K562 (cell line): Measurements from ENCODE around the gene ABCB4. TPM values are rescaled to one million over a fixed set of nuclear protein-coding genes. Genes with fewer than 3 reads are reported as not detected.

Experiments used
- ATAC-seq: fragments of 200-7000 bp; cut with Tn5 transposase; 3 replicates; pipeline ENCODE4 v1.9.1; 2020; ENCODE audit warnings: moderate library complexity
- BruUV-seq: library from RNA; stranded (reverse); fragments of 400-500 nt; replicated peaks from 2 replicates; lab custom pipeline; 2021; lab: Mats Ljungman, UMichigan
- CTCF ChIA-PET: fragments of 300-600 bp; formaldehyde crosslinking; extraction: SDS; loops from one replicate; lab custom pipeline; 2021; ENCODE audit warnings: low intra/inter-chr PET ratio; lab: Yijun Ruan, JAX
- POLR2A ChIA-PET: fragments of 300-600, 350-650 bp; sonication (Branson Sonifier 250); formaldehyde crosslinking; extraction: SDS; loops from one replicate; lab custom pipeline; 2021; ENCODE audit warnings: antibody characterized with exemption, inconsistent platforms; lab: Yijun Ruan, JAX
- DNase-seq, 4 experiments: peaks; one replicate each; pipeline versions ENCODE4 v3.0.0 to v3.0.0-alpha.2; 2011 to 2018; ENCODE audit warnings: low spot score in 3 of 4, mixed read lengths in 3 of 4; ENCODE audit errors: extremely low read depth in 1 of 4
- FAIRE-seq: peaks from 2 replicates; lab custom pipeline; 2011; peaks lifted over from hg19 to GRCh38; lab: Jason Lieb, UNC
- H2AFZ ChIP-seq: 2 replicates; pipeline ENCODE4 v1.6.0; 2011; ENCODE audit warnings: low read depth, low read length, control low read depth, inconsistent platforms
- H3K27ac ChIP-seq: fragments of 200-600 bp; 3 replicates; pipeline ENCODE4 v1.8.0; 2011; ENCODE audit warnings: low read depth, mild to moderate bottlenecking, control low read depth, inconsistent platforms, low read length, moderate library complexity, mixed read lengths; ENCODE audit errors: extremely low read depth
- H3K27me3 ChIP-seq, 2 experiments: fragments of 300-600 bp in 1 of 2; 2 replicates in 1 of 2; 3 replicates in 1 of 2; pipeline versions ENCODE4 v1.6.0 to v1.8.0; 2011; ENCODE audit warnings: inconsistent platforms in 2 of 2, low read length in 2 of 2, mild to moderate bottlenecking in 1 of 2, mixed read lengths in 1 of 2, moderate library complexity in 1 of 2; ENCODE audit not compliant: control insufficient read depth in 2 of 2, insufficient read depth in 2 of 2
- H3K36me3 ChIP-seq: fragments of 300-600 bp; 3 replicates; pipeline ENCODE4 v1.8.0; 2011; ENCODE audit warnings: mild to moderate bottlenecking, low read length, inconsistent platforms; ENCODE audit not compliant: control insufficient read depth, insufficient read depth
- H3K4me1 ChIP-seq, 2 experiments: fragments of 200-600 bp in 1 of 2; replicated peaks in 1 of 2; 2 replicates in 1 of 2; 3 replicates in 1 of 2; pipeline versions ENCODE4 v1.5.1 to v1.8.0; 2011; ENCODE audit warnings: inconsistent platforms in 2 of 2, low read length in 2 of 2, mild to moderate bottlenecking in 1 of 2, mixed read lengths in 1 of 2, moderate library complexity in 1 of 2; ENCODE audit not compliant: control insufficient read depth in 2 of 2, insufficient read depth in 2 of 2
- H3K4me2 ChIP-seq: 2 replicates; pipeline ENCODE4 v1.6.1; 2011; ENCODE audit warnings: low read length, control low read depth, inconsistent platforms, mixed read lengths; ENCODE audit not compliant: insufficient read depth
- H3K4me3 ChIP-seq: fragments of 200-600 bp; sonication (generic), shearing (Covaris generic); 2 replicates; pipeline ENCODE4 v1.5.1; 2016; ENCODE audit warnings: control low read depth, inconsistent platforms
- H3K79me2 ChIP-seq: fragments of 200-600 bp; 3 replicates; pipeline ENCODE4 v1.8.0; 2011; ENCODE audit warnings: low read length, inconsistent platforms; ENCODE audit not compliant: control insufficient read depth, insufficient read depth
- H3K9ac ChIP-seq, 2 experiments: 2 replicates each; pipeline versions ENCODE4 v1.6.0 to v1.6.1; 2011; ENCODE audit warnings: low read depth in 2 of 2, low read length in 2 of 2, control low read depth in 1 of 2, inconsistent platforms in 1 of 2, mild to moderate bottlenecking in 1 of 2, mixed read lengths in 1 of 2; ENCODE audit not compliant: insufficient read depth in 1 of 2
- H3K9me1 ChIP-seq: one replicate; pipeline ENCODE4 v1.6.0; 2011; ENCODE audit warnings: inconsistent platforms, mild to moderate bottlenecking, low read length, moderate library complexity; ENCODE audit not compliant: control insufficient read depth, insufficient read depth
- H3K9me3 ChIP-seq: replicated peaks from 2 replicates; pipeline ENCODE4 v1.5.1; 2011; ENCODE audit warnings: low read depth, low read length, inconsistent platforms; ENCODE audit not compliant: control insufficient read depth, insufficient read depth
- H4K20me1 ChIP-seq: replicated peaks from 2 replicates; pipeline ENCODE4 v1.6.1; 2011; ENCODE audit warnings: low read length, inconsistent platforms, mixed read lengths; ENCODE audit not compliant: control insufficient read depth, insufficient read depth
- ADNP ChIP-seq: fragments of 200-800 bp; sonication (Bioruptor generic); IDR thresholded peaks from 2 replicates; pipeline ENCODE4 v1.6.1; 2016; ENCODE audit warnings: missing genetic modification characterization, missing compliant biosample characterization
- ARHGAP35 ChIP-seq: fragments of 450-650 bp; IDR thresholded peaks from 2 replicates; pipeline ENCODE4 v1.6.1; 2018; ENCODE audit not compliant: partially characterized antibody
- BRD4 ChIP-seq: fragments of 200-600 bp; sonication (generic); IDR thresholded peaks from 2 replicates; pipeline ENCODE4 v1.6.1; 2017; ENCODE audit warnings: inconsistent platforms
- CTBP1 ChIP-seq: fragments of 450-650 bp; IDR thresholded peaks from 2 replicates; pipeline ENCODE4 v1.6.1; 2016; ENCODE audit warnings: borderline replicate concordance
- ELF2 ChIP-seq: fragments of 250-450 bp; sonication (Bioruptor Pico); IDR thresholded peaks from 2 replicates; pipeline ENCODE4 v1.5.0; 2021; ENCODE audit warnings: mild to moderate bottlenecking
- MAFG ChIP-seq: fragments of 450-650 bp; conservative IDR thresholded peaks from 2 replicates; pipeline ENCODE4 v1.6.1; 2016; ENCODE audit warnings: missing genetic modification characterization, missing compliant biosample characterization
- MEF2D ChIP-seq: conservative IDR thresholded peaks from 2 replicates; pipeline ENCODE4 v1.6.1; 2016; ENCODE audit warnings: low read depth, missing genetic modification characterization, missing compliant biosample characterization
- NCOR1 ChIP-seq: fragments of 450-650 bp; IDR thresholded peaks from 2 replicates; pipeline ENCODE4 v1.6.1; 2016; ENCODE audit warnings: mild to moderate bottlenecking, moderate library complexity
- NRF1 ChIP-seq, 2 experiments: fragments of 450-650 bp; IDR thresholded peaks in 1 of 2; conservative IDR thresholded peaks in 1 of 2; 2 replicates each; pipeline ENCODE4 v1.6.1; 2014; ENCODE audit warnings: mild to moderate bottlenecking in 2 of 2
- SFPQ ChIP-seq: fragments of 200-400 bp; formaldehyde crosslinking; IDR thresholded peaks from 2 replicates; pipeline ENCODE4 v1.6.1; 2017; ENCODE audit warnings: mild to moderate bottlenecking, low read depth, low read length, moderate library complexity
- TAF7 ChIP-seq: fragments of 450-650 bp; IDR thresholded peaks from 2 replicates; pipeline ENCODE4 v1.6.1; 2016; ENCODE audit warnings: missing genetic modification characterization, missing compliant biosample characterization
- ZFP1 ChIP-seq: fragments of 450-650 bp; formaldehyde crosslinking; IDR thresholded peaks from 2 replicates; pipeline ENCODE4 v1.4.0; 2020; ENCODE audit warnings: mild to moderate bottlenecking, mixed read lengths
- ZNF384 ChIP-seq: IDR thresholded peaks from 2 replicates; pipeline ENCODE4 v1.6.1; 2012; ENCODE audit warnings: low read depth, low read length, improper control_type of control experiment
- ZNF444 ChIP-seq: fragments of 250-450 bp; sonication (Bioruptor Pico); IDR thresholded peaks from 2 replicates; pipeline ENCODE4 v1.4.0; 2020; ENCODE audit warnings: mild to moderate bottlenecking, moderate library complexity
- ZSCAN29 ChIP-seq: fragments of 450-650 bp; IDR thresholded peaks from 2 replicates; pipeline ENCODE4 v1.6.1; 2017
- WGBS: fragments of 100-300 bp; shearing (Covaris generic); methylation state at CpG from one replicate; pipeline ENCODE4 v1.1.6; 2016; ENCODE audit warnings: low coverage, mixed read lengths; ENCODE audit not compliant: insufficient coverage; ENCODE audit errors: missing lambda C conversion rate; 5-methylcytosine and 5-hydroxymethylcytosine counted together
- in situ Hi-C: fragments of 300-500 bp; cut with MboI; formaldehyde crosslinking; loops from 4 replicates; pipeline ENCODE4 v1.15.0; 2018; ENCODE audit warnings: inconsistent platforms, mixed read lengths
- intact Hi-C: fragments of 100-400 bp; cut with micrococcal nuclease; formaldehyde crosslinking; loops from 2 replicates; pipeline ENCODE4 v1.14.2; 2022
- polyA plus RNA-seq, 8 experiments: library from polyadenylated mRNA; depleted of rRNA in 4 of 8; stranded (reverse) in 5 of 8; unstranded in 3 of 8; fragments of >200 nt; fragmentation: Nextera tagmentation in 2 of 8; fragmentation: Illumina TruSeq in 1 of 8; extraction: Ambion mirVana in 2 of 8; extraction: Trizol in 1 of 8; gene quantifications; 2 replicates each; pipeline versions ENCODE4 v1.2.1 to v1.2.3, GENCODE V29; 2011 to 2014; ENCODE audit warnings: inconsistent platforms in 1 of 8, missing spikeins in 1 of 8
- total RNA-seq, 7 experiments: library from RNA; depleted of rRNA in 6 of 7; stranded (reverse); fragments of >200 nt in 6 of 7; fragmentation: Illumina TruSeq in 2 of 7; extraction: Trizol in 2 of 7; gene quantifications; 2 replicates each; pipeline versions ENCODE4 v1.2.1 to v1.2.3, GENCODE V29; 2011 to 2021; ENCODE audit warnings: low replicate concordance in 1 of 7

The ABCB4 gene
- total and polyA plus RNA-seq, 9 of the 15 experiments (the other 6 are each of a cell fraction or from before 2014, with no cell fraction given): 0.06 to 0.73 (median 0.40) TPM

DNA sequence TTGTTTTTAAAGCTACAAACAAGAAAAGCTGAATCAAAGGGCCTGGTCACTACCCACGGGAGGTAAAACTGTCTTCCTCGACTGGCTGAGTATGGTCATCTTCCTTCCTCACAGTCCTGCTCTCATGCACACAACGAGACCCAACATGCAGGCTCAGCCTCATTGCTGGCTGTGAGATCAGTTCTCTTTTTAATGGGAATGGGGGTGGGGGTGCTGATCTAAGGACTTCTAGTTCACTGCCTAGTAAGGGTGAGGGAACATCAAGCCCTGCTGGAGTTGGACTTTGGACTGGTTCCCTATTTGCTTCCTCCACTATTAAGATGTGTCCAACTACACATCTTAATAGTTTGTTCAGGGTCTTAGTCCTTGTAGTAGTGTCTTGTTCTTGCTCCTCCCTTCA, 48.2 kb downstream of the ABCB4 start (continued):
- no peak for TF ChIP-seq ADNP (tag)
- no peak for TF ChIP-seq NCOR1
- TF ChIP-seq ZSCAN29: no peak
- no peak for TF ChIP-seq ZNF384
- TF ChIP-seq, all 486 proteins: peak for 0

GRCh38 chr7:87426160-87426559, 49.3 kb downstream of the ABCB4 start:
- Histone ChIP-seq H3K36me3 (no peaks in the 10 kb centered on the region), H4K20me1 (no peaks in the 10 kb centered on the region), H3K4me2 (no peak overlapping the region), H3K79me2 (no peaks in the 10 kb centered on the region), H3K9me3 (no peaks in the 10 kb centered on the region), H3K27me3 (no peaks in the 10 kb centered on the region), H3K4me1 (no peaks in the 10 kb centered on the region), H2AFZ (no peak overlapping the region), H3K9ac (no peak overlapping the region), H3K4me3 (no peak overlapping the region), H3K9me1 (no peaks in the 10 kb centered on the region), H3K27ac (no peak overlapping the region)
- DNase-seq: no peak
- FAIRE-seq: no peak
- in situ Hi-C loops (no loop called here), intact Hi-C loops (no loop called here)
- ATAC-seq: no peak
- 0% methylated on average over 3 of the region's 3 CpGs for WGBS
- BruUV-seq: no TSS peak
- ChIA-PET POLR2A (no interaction called here), CTCF (no interaction called here)
- no peak for TF ChIP-seq ZFP1 (CRISPR knock-in tag)
- TF ChIP-seq SFPQ: no peak
- no peak for TF ChIP-seq NRF1 (conservative IDR thresholded peaks at IDR 0.05 in 1 of 2, IDR thresholded peaks at IDR 0.05 in 1 of 2)
- no peak for TF ChIP-seq TAF7 (tag)
- no peak for TF ChIP-seq BRD4
- TF ChIP-seq ZNF444 (CRISPR knock-in tag): no peak
- no peak for TF ChIP-seq ARHGAP35
- TF ChIP-seq MAFG (tag): no peak
- TF ChIP-seq MEF2D (tag): no peak
- no peak for TF ChIP-seq ELF2 (CRISPR knock-in tag)
- TF ChIP-seq CTBP1: no peak
